Neuronal stem cell (in vitro differentiated cells): ENCODE data around the gene ZNF423.

Source experiments
- DNase-seq: peaks from one replicate; pipeline ENCODE4 v3.0.0-alpha.2; 2013; ENCODE audit warnings: low spot score
- H2AFZ ChIP-seq: one replicate; pipeline ENCODE4 v1.6.1; 2013; ENCODE audit warnings: mild to moderate bottlenecking, low read length, inconsistent platforms
- H2AK5ac ChIP-seq: 2 replicates; pipeline ENCODE4 v1.6.1; 2013; ENCODE audit warnings: low read depth, mild to moderate bottlenecking, inconsistent platforms, low read length, moderate library complexity, mixed read lengths
- H2BK120ac ChIP-seq: 2 replicates; pipeline ENCODE4 v1.6.1; 2013; ENCODE audit warnings: low read depth, mild to moderate bottlenecking, inconsistent platforms, low read length, moderate library complexity, mixed read lengths
- H2BK12ac ChIP-seq: one replicate; pipeline ENCODE4 v1.6.1; 2013; ENCODE audit warnings: low read length, inconsistent platforms
- H2BK15ac ChIP-seq: 2 replicates; pipeline ENCODE4 v1.6.1; 2013; ENCODE audit warnings: mild to moderate bottlenecking, low read length, inconsistent platforms, mixed read lengths
- H2BK5ac ChIP-seq: one replicate; pipeline ENCODE4 v1.6.1; 2013; ENCODE audit warnings: inconsistent platforms, mild to moderate bottlenecking, low read length, moderate library complexity
- H3K14ac ChIP-seq: one replicate; pipeline ENCODE4 v1.6.1; 2013; ENCODE audit warnings: low read length, inconsistent platforms
- H3K18ac ChIP-seq: 2 replicates; pipeline ENCODE4 v1.6.1; 2013; ENCODE audit warnings: low read length, inconsistent platforms
- H3K23ac ChIP-seq: 2 replicates; pipeline ENCODE4 v1.6.1; 2013; ENCODE audit warnings: low read depth, mild to moderate bottlenecking, mixed read lengths, low read length, inconsistent platforms; ENCODE audit not compliant: poor library complexity
- H3K27ac ChIP-seq: replicated peaks from 3 replicates; pipeline ENCODE4 v1.5.1; 2013; ENCODE audit warnings: low read length, inconsistent platforms
- H3K27me3 ChIP-seq, 3 experiments: 2 replicates each; pipeline ENCODE4 v1.6.1; 2013; ENCODE audit warnings: low read length in 3 of 3, mild to moderate bottlenecking in 2 of 3, inconsistent platforms in 1 of 3, low read depth in 1 of 3, mixed read lengths in 1 of 3, moderate library complexity in 1 of 3; ENCODE audit not compliant: control insufficient read depth in 3 of 3, insufficient read depth in 3 of 3
- H3K36me3 ChIP-seq, 2 donors: replicated peaks in 1 of 2; 2 replicates each; pipeline ENCODE4 v1.6.1; 2013; ENCODE audit warnings: low read length in 2 of 2; ENCODE audit not compliant: control insufficient read depth in 2 of 2, insufficient read depth in 2 of 2
- H3K4ac ChIP-seq: 2 replicates; pipeline ENCODE4 v1.6.1; 2013; ENCODE audit warnings: inconsistent platforms, mild to moderate bottlenecking, low read length, moderate library complexity
- H3K4me1 ChIP-seq, 2 donors: 1 replicate in 1 of 2; 2 replicates in 1 of 2; pipeline ENCODE4 v1.6.1; 2013; ENCODE audit warnings: low read length in 2 of 2, low read depth in 1 of 2; ENCODE audit not compliant: control insufficient read depth in 2 of 2, insufficient read depth in 1 of 2
- H3K4me2 ChIP-seq: one replicate; pipeline ENCODE4 v1.6.1; 2013; ENCODE audit warnings: mild to moderate bottlenecking, low read length, inconsistent platforms; ENCODE audit not compliant: insufficient read depth, poor library complexity, severe bottlenecking
- H3K4me3 ChIP-seq, 2 donors: 2 replicates each; pipeline ENCODE4 v1.5.1; 2013; ENCODE audit warnings: low read length in 2 of 2, mild to moderate bottlenecking in 2 of 2, inconsistent platforms in 1 of 2, moderate library complexity in 1 of 2
- H3K79me1 ChIP-seq: one replicate; pipeline ENCODE4 v1.6.1; 2013; ENCODE audit warnings: low read depth, mild to moderate bottlenecking, inconsistent platforms, low read length, moderate library complexity
- H3K9ac ChIP-seq: one replicate; pipeline ENCODE4 v1.6.1; 2013; ENCODE audit warnings: mild to moderate bottlenecking, low read depth, low read length, inconsistent platforms; ENCODE audit not compliant: poor library complexity
- H3K9me3 ChIP-seq, 2 donors: replicated peaks in 1 of 2; 2 replicates each; pipeline versions ENCODE3 to v1.6.1; 2013; ENCODE audit warnings: low read length in 2 of 2, mild to moderate bottlenecking in 2 of 2, inconsistent platforms in 1 of 2, low read depth in 1 of 2, mixed read lengths in 1 of 2, moderate library complexity in 1 of 2; ENCODE audit not compliant: control insufficient read depth in 2 of 2, insufficient read depth in 1 of 2
- H4K8ac ChIP-seq: one replicate; pipeline ENCODE4 v1.6.1; 2013; ENCODE audit warnings: low read depth, mild to moderate bottlenecking, inconsistent platforms, low read length, moderate library complexity
- H4K91ac ChIP-seq: one replicate; pipeline ENCODE4 v1.6.1; 2013; ENCODE audit warnings: low read length, low read depth, mild to moderate bottlenecking, inconsistent platforms; ENCODE audit not compliant: poor library complexity
- WGBS, 2 donors: extraction: QIAGEN DNeasy Blood & Tissue Kit; methylation state at CpG; one replicate each; pipeline ENCODE4 v1.1.7; 2013; ENCODE audit warnings: missing lambda C conversion rate in 2 of 2, mixed read lengths in 1 of 2; ENCODE audit not compliant: insufficient read length in 2 of 2, insufficient replicate concordance in 1 of 2; ENCODE audit errors: extremely low coverage in 2 of 2; 5-methylcytosine and 5-hydroxymethylcytosine counted together

The ZNF423 gene

GRCh38 chr16:49659356-49659755 is 196.6 kb downstream of the ZNF423 start:
- no CpG with 5 or more reads among the region's 10 CpGs for WGBS, 2 donors
- Histone ChIP-seq H3K36me3 (no peaks in the 10 kb centered on the region), H3K4me3 (no peak overlapping the region), H3K27me3 (no peaks in the 10 kb centered on the region), H2BK5ac (no peak overlapping the region), H3K4me2 (no peak overlapping the region), H3K79me1 (peaks cover 7% of the 10 kb centered on the region), H4K91ac (no peak overlapping the region), H3K4ac (no peak overlapping the region), H4K8ac (no peak overlapping the region), H3K14ac (no peak overlapping the region), H3K18ac (peak overlapping the region; percentile 46), H2AFZ (no peak overlapping the region), H2AK5ac (no peak overlapping the region), H3K23ac (no peak overlapping the region), H3K27ac (no peak overlapping the region), H3K9me3 (no peaks in the 10 kb centered on the region), H2BK15ac (no peak overlapping the region), H2BK12ac (no peak overlapping the region), H2BK120ac (no peak overlapping the region), H3K4me1 (peaks cover 2 to 11% of the 10 kb centered on the region in 2 donors), H3K9ac (no peak overlapping the region)
- no peak for DNase-seq

GRCh38 chr16:49658531-49658930 is 197.4 kb downstream of the ZNF423 start:
- Histone ChIP-seq H3K79me1 (peaks cover 7% of the 10 kb centered on the region), H3K14ac (no peak overlapping the region), H3K4ac (no peak overlapping the region), H4K8ac (no peak overlapping the region), H3K4me3 (no peak overlapping the region), H3K27me3 (no peaks in the 10 kb centered on the region), H3K18ac (peak overlapping the region; percentile 52), H3K9me3 (no peaks in the 10 kb centered on the region), H3K4me1 (peaks cover 2 to 12% of the 10 kb centered on the region in 2 donors), H2AK5ac (peak overlapping the region; percentile 47), H3K27ac (no peak overlapping the region), H3K9ac (peak overlapping the region; percentile 24), H2BK5ac (no peak overlapping the region), H4K91ac (no peak overlapping the region), H2BK12ac (no peak overlapping the region), H3K36me3 (peaks cover 0 to 1% of the 10 kb centered on the region in 2 donors), H2BK120ac (no peak overlapping the region), H2BK15ac (no peak overlapping the region), H3K4me2 (no peak overlapping the region), H2AFZ (no peak overlapping the region), H3K23ac (peak overlapping the region; percentile 2)
- no peak for DNase-seq
- WGBS, 2 donors, result no CpG with 5 or more reads among the region's 8 CpGs

- H4K91ac ChIP-seq, result peak overlapping the region; percentile 89
- no peak overlapping the region for H2BK12ac ChIP-seq
- no peak overlapping the region for H3K4me2 ChIP-seq
- H4K8ac ChIP-seq, result no peak overlapping the region
- peaks cover under 1 to 1% of the 10 kb centered on the region in 2 donors for H3K36me3 ChIP-seq
- H3K27me3 ChIP-seq, result no peaks in the 10 kb centered on the region
- no peak overlapping the region for H3K23ac ChIP-seq
- WGBS, 2 donors, result no CpG with 5 or more reads among the region's 11 CpGs
- H3K9ac ChIP-seq, result peak overlapping the region; percentile 50
- H2BK5ac ChIP-seq, result no peak overlapping the region
- no peak overlapping the region for H3K18ac ChIP-seq
- H3K9me3 ChIP-seq, result no peaks in the 10 kb centered on the region
- no peak overlapping the region for H3K4ac ChIP-seq
- H2BK120ac ChIP-seq, result no peak overlapping the region
- peaks cover 7% of the 10 kb centered on the region for H3K79me1 ChIP-seq
- H3K4me3 ChIP-seq, result no peak overlapping the region
- no peak for DNase-seq
- H3K14ac ChIP-seq, result peak overlapping the region; percentile 12
- no peak overlapping the region for H3K27ac ChIP-seq
- H3K4me1 ChIP-seq, result peaks cover 0 to 12% of the 10 kb centered on the region in 2 donors
- no peak overlapping the region for H2BK15ac ChIP-seq
- H2AK5ac ChIP-seq, result peak overlapping the region; percentile 47
- no peak overlapping the region for H2AFZ ChIP-seq
Observed at GRCh38 chr16:49657736-49658465, 198.0 kb downstream of the ZNF423 start.

- no peaks in the 10 kb centered on the region for H3K27me3 ChIP-seq
- WGBS, 2 donors, result no CpG with 5 or more reads among the region's 4 CpGs
- no peak overlapping the region for H3K4me3 ChIP-seq
- no peak overlapping the region for H2BK120ac ChIP-seq
- H3K23ac ChIP-seq, result no peak overlapping the region
- no peaks in the 10 kb centered on the region for H3K9me3 ChIP-seq
- no peak overlapping the region for H4K91ac ChIP-seq
- no peak overlapping the region for H3K4ac ChIP-seq
- peaks cover 7% of the 10 kb centered on the region for H3K79me1 ChIP-seq
- H3K4me2 ChIP-seq, result no peak overlapping the region
- H2BK12ac ChIP-seq, result no peak overlapping the region
- no peak overlapping the region for H2BK5ac ChIP-seq
- H3K18ac ChIP-seq, result no peak overlapping the region
- H3K36me3 ChIP-seq, result peaks cover 1 to 8% of the 10 kb centered on the region in 2 donors
- H2AFZ ChIP-seq, result no peak overlapping the region
- DNase-seq, result no peak
- H3K4me1 ChIP-seq, result peaks cover 7 to 10% of the 10 kb centered on the region in 2 donors
- no peak overlapping the region for H3K9ac ChIP-seq
- no peak overlapping the region for H2AK5ac ChIP-seq
- no peak overlapping the region for H4K8ac ChIP-seq
- no peak overlapping the region for H2BK15ac ChIP-seq
- no peak overlapping the region for H3K27ac ChIP-seq
- no peak overlapping the region for H3K14ac ChIP-seq
Observed at GRCh38 chr16:49654425-49654824, 201.5 kb downstream of the ZNF423 start.
